GM18502 (cell line): ENCODE measurements around the gene ITLN1.
"Not testable (repeated sequence)": the region's sequence is repeated elsewhere in the genome, so short reads cannot be mapped to it uniquely, and the experiment has no call there.

Source experiments
- ATAC-seq: cut with Tn5 transposase; IDR thresholded peaks from one replicate; pipeline ENCODE4 v1.9.1; 2021; ENCODE audit warnings: mild to moderate bottlenecking; ENCODE audit not compliant: unreplicated experiment, poor library complexity

ITLN1 gene

DNA sequence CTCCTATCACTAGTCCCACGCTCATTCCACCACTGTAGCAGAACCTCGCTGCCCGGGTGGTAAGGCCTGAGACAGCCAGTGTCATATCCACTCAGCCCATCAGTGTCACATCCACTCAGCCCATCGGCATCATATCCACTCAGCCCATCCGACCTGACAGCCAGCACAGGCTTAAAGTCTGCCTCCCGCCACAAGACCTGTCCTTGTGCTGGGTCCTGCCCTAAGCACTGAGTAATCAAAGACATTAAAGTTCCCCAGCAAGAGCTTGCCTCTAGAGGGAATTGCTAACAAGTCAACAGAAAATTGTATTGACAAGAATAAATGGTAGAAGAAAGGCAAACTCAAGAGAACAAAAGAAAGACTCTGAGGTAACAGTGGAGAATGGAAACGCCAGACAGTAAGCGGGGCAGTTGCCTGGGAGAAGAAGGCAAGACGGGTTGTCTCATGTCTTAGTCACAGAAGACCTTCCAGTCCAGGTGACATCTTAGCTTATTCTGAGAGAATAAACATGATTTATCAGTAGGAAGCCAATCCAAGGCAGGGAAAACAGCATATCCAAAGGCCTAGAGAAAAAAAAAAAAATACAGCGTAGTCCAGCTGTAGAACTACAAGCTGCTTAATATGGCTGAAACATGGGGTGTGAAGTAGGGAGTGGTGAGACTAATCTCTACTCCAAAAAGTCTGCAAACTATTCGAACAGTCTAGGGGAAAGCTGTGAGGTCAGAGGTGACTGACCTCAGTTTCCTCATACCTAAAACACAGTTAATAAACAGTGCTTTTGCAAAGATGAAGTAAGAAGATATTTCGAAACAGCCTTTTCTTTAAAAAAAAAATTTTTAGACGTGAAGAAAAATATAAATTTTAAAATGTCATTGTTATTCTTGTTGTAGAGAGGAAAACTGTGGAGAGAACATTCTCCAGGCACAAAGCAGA is 1.1 kb downstream of the ITLN1 start:
- no peak for ATAC-seq

DNA sequence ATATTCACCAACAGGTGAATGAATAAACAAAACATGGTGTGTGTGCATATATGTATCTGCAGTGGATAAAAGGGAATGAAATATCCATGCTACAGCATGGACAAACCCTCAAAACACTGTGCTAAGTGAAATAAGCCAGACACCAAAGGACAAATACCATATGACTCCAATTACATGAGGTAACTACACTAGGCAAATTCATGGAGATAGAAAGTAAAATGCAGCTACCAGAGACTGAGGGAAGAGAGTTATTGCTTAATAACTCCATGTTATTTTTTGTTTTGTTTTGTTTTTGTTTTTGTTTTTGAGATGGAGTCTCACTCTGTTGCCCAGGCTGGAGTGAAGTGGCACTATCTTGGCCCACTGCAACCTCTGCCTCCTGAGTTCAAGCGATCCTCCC is 2.4 kb downstream of the ITLN1 start:
- ATAC-seq = no peak

DNA sequence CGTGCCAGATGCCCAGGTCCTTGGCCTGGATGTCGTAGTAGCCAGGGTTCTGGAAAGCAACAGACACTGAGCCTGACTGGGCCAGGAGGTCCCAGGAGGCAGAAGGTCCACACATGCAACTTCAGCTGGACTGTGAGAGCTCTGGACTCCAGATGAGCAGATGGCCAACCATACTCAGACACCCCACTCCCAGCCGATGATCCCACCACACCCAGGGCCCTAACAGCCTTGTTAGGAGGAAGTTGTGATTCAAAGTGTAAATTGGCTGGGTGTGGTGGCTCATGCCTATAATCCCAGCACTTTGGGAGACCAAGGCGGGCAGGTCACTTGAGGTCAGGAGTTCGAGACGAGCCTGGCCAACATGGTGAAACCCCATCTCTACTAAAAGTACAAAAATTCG is 3.7 kb downstream of the ITLN1 start:
- ATAC-seq = not testable (repeated sequence)

DNA sequence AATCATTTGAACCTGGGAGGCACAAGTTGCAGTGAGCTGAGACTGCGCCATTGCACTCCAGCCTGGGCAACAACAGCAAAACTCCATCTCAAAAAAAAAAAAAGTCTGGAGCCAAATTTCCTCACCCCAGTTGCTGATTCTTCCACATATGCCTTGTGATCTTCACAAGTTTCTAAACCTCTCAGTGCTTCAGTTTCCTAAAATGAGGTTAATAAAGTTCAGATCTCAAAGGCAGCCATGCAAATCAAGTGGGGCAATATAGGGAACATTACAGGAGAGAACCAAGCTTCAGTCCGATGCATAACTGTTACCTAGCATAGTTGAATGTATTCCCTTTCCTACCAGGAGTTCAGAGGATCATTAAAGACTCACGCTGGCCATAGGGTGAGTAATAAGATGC is 4.8 kb downstream of the ITLN1 start:
- no peak for ATAC-seq

DNA sequence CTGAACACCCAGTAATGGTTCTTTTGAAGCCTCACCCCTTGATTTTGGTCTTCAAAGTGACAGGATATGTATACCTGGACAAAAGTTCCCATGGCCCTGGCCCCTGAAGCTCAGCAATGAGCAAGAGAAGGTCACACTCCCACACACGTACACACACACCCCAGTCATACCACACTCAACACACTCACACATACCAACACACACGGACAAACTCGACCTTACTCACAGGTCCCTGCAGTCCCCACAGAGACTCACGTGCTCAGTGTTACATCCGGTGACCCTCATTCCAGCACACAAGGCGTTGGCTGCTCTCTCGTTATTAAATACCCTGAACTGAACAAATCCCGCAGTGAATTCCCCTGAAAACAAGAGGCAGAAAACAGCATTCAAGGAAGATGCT is 5.9 kb downstream of the ITLN1 start:
- no peak for ATAC-seq

DNA sequence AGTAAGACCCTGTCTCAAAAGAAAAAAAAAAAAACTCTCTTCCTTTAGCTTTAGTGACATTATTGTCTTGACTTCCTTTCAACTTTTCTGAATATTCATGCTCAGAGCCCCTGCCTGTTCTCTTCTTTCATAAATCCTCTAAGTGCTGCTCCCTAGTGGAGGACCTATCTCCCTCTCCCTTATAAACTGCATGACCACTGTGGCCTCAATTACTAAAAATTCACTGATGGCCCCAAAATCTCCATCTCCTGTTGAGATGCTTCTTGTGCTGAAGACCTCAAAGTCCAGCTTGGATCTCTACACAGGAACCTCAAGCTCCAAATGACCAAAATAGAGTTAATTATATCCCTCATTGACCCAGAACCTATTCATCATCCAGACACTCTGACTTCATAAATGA is 7.8 kb downstream of the ITLN1 start:
- no peak for ATAC-seq

DNA sequence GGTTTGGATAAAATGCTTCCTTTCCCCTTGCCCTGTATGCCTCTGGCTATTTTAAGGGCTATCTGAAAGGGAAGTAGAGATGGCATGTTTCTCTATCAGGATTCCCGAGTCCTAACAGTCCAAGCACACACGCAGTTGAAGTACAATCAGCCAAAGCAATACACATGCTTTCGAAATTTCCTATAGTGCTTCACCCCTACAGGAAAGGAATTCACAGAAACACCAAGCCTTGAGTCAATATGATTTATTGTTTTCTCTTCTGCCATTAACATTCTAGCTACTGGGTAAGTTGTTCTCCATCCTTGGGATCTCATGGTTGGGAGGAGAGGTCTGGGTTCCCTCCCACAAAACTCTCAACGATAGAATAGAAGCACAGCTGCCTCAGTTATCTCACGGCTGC is 8.7 kb downstream of the ITLN1 start:
- ATAC-seq = no peak

DNA sequence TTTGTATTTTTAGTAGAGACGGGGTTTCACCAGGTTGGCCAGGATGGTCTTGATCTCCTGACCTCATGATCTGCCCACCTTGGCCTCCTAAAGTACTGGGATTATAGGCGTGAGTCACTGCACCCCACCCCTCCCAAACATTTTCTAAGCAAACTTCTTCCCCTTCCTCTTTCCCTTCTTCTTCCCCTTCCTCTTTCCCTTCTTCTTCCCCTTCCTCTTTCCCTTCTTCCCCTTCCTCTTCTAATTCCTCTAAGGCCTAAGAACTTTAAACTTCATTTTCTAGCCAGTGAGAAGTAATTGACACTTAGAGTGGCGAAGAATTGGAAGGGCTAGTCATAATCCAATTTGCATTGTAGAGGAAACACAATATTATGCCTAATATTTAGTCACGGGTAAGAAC is 9.4 kb downstream of the ITLN1 start:
- not testable (repeated sequence) for ATAC-seq

DNA sequence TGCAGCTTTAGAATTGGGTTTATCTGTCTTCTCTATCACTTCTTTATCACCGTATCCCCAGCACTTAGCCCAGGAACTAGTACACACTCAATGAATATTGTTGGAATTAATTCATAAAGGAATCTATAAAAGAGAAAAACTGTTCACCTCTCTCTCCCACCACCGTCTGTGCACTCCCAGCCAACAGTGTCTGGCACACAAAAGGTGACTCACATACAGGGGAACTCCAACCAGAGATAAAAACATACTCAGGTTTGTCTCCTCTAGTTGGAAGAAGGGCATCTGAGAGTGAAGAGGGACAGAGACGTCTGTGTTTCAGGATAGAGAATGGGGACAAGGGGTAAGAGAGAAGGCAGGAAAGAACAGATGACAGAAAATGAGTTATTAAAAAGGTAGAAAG is 10.0 kb downstream of the ITLN1 start:
- ATAC-seq = no peak

DNA sequence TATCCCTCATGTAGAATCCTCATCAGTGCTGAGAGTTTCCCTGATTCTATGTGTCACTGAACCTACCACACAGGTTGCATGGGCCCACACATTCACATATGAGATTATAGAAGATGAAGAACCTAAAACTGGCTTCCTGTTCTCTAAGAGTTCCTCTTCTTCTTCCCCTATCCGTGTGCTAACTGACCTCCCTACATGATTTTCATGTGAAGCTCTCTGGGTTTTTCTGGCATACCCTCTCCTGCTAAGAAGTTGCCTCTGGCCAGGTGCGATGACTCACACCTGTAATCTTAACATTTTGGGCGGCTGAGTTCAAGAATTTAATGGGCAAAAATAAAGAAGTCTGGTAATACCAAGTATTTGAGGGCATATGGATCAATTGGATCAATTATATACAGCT is 16.8 kb downstream of the ITLN1 start:
- no peak for ATAC-seq

DNA sequence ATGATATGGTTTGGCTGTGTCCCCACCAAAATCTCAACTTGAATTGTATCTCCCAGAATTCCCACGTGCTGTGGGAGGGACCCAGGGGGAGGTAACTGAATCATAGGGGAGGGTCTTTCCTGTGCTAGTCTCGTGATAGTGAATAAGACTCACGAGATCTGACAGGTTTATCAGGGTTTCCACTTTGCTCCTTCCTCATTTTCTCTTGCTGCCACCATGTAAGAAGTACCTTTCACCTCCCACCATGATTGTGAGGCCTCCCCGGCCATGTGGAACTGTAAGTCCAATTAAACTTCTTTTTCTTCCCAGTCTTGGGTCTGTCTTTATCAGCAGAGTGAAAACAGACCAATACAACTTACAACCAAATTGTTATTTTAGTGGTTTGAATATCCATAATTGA is 17.3 kb downstream of the ITLN1 start:
- ATAC-seq = not testable (repeated sequence)

DNA sequence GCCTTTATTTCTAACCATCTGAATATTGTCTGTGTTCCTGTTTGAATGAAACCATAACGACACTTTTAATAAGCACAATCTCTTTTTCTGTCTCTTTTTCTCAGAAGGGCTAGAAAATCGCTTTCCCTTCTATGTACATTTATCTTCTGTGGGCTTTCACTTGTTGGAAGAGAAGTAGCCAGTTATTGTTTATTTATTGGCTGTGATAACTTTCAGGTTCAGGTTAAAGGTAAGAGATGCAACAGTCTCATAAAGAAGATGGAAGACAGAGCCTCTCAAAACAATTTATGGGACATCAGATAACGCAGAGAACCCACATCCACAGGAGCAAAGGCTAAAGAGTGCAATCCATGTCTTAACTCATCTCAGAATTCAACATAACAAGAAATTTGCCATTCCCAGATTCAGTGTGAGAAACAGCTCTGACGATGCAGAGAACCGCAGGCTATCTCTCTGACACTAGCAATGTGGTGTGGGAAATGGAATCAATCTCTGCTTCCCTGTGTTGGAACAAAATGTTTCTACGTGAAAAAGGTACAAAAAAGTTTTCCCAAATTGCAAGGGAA is 18.2 kb downstream of the ITLN1 start:
- ATAC-seq = no peak

DNA sequence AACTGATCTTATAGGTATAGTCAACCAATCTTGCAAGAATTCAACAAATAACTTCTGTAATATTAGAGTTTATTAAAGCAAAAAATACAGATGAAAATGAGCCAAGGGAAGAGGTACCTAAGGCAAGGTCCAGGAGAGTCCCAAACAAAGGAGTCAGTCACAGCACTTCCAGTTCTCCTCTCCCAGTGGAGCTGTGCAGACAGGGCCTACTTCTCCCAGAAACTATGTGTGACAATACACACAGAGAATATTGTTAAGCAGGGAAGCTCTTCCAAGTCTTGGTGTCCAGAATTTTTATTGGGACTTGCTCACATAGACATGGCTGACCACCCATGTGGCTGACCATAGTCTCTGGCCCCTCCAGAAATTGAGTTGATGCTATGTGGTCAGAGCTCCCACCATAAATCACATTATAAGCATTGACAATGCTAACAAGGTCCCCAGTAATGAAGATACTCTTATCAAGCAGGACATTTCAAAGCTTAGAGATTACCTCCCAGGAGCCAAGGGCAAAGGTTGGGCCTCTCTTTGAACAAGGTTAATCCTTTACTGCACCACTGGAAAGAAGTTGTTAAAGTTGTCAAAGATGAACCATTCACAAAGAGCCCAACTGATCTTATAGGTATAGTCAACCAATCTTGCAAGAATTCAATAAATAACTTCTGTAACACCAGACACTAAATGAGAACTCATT is 18.8 kb downstream of the ITLN1 start:
- ATAC-seq = no peak

DNA sequence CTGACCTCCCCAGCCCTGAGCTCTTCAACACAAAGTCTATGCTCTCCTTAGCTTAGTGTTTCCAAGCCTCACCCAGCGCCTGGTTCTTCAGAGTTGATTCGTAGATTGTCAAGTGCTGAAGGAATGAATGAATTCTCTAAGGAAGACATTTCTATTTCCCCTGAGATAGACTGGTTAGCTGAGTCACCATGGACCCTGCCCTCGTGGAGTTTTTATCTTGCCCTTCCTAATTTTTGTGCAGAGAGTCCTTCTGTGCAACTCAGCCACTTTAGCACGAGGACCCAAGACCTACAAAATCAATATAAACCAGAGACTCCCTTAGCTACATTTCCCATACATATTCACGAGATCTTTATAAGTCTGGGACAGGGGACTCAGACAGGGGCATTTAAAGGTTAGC is 19.6 kb downstream of the ITLN1 start:
- no peak for ATAC-seq

DNA sequence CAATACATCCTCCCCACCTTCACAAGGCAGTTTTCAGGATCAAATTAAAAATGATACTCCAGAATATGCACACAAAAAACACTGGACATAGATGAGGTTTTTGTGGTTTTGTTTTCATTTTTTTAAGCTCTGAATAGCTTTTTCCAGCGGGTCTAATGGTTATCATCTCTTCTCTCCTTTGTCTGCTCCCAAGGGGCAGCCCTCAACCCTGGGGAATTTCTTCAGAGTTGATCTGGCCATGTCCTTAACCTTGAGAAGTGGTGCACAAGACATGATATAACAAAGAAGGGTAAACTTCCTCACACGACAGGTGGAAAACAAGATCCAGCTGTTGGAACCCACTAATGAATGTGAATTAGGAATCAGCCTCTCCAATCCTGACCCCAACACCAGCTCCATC is 20.8 kb downstream of the ITLN1 start:
- no peak for ATAC-seq

DNA sequence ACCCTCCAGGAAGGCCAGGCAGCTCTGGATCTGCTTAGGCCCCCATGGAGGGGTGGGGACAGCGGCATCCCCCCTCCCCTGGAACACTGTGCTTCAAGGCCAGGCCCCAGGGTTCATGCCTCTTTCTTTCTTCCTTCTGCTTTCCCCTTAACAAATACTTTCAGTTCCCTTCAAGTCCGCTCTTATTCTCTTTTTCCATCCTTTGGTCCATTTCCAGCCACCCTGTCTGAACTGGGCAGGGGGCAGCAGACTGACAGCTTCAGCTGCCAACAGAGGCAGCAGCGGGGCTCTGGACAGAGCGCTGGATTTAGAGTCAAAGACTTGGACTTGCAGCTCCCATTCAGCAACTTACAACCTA is 21.2 kb downstream of the ITLN1 start:
- no peak for ATAC-seq

DNA sequence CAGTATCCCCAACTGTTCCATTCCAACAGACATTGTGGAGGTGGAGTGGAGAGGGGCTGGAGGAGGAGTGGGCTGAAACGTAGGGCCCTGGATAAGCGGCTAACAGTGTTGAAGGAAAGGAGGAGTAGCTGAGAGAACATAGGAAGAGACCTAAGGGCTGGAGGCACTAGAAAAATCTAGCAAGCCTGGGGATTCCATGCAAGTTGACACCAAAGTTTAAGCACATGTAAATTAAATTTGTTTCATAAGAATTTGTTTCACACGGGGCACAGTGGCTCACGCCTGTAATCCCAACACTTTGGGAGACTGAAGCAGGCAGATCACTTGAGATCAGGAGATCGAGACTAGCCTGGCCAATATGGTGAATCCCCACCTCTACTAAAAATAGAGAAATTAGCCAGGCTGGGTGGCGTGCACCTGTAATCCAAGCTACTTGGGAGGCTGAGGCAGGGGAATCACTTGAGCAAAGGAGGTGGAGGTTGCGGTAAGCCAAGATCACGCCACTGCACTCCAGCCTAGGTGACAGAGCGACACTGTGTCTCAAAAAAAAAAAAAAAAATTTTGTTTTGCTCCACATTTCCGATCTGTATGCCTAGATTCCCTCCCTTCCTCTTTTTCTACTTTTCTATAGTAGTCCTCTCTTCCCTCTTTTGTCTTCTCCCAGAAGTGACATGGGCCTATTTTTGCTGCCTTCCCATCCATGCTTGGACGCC is 21.8 kb downstream of the ITLN1 start:
- ATAC-seq = no peak

DNA sequence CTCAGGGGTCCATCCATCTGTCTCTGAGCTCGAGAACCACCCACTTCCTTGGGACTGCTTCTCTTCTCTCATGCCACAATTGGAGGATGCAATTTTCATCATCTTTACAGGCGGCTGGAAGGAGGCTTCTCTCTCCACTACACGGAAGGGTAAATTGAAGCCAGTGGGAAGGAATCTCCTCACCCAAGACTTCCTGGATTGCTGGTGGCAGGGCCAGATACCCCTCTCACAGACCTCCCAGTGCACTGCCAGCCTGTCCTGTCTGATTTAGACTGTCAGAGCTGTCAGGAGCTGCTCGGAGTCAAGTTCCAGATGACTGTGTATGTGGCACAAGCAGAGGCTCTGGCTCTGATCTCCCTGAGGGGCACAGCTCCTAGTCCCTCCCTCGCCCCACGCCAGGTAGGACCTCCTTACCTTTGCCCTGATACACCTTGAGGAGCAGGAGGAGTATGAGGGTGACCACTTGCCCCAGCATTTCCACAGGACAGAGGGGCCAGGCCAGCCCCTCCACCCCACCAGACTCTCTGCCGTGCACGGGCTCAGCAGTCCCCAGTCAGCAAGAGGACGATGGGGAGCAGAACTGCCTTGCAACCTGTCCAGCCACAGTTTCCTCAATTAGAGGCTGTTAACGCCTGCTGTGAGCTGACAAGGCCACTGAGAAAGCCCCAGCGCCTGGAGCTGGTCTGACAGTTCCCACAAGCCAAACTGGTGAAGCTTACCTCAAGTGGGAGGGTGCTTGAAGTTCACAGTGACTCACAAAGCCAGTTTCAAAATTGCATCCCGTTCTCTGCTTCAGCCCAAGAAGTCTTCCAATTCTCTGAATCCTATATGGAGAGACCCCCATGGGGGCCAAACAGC is 22.5 kb downstream of the ITLN1 start, which contains the start of gene CD244:
Gene CD244, minus strand, starts transcription at position 685 of the 858 bp plus-strand sequence. Its CDS starts 210 bp downstream, at position 475.
- ATAC-seq = peak; percentile 69

DNA sequence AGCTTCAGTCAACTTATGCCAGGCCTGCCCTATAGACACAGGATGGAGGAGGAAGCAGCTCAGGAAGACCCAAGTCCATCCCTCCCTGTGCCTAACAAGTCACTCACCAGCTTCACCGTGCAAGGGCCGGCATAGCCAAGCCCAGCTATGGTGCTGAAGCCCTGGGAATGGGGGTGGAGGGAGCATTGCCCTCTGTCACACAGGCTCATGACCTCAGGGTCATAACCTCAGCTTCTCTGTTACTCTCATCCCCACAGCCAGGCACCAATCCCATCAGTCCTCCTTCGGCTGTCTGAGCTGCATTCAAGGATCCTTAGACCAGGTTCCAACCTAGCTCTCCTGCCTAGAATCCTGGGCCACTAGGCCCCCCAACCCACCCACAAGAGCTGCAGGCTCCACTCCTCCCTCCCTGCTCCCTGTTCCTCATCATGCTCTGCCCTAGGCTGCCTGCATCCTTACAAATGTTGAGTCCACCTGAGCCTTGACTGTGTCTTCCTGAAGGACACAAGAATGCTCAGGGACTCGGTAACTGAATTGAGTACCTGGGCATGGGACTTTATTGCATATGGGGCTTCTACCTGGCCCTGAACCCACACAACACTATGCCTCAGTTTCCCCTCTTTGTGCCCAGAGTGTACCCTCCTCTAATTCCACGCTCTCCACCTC is 24.0 kb downstream of the ITLN1 start:
- no peak for ATAC-seq
